ENCODE measurements around the gene OTULINL. TPM values are rescaled to one million over a fixed set of nuclear protein-coding genes. Genes with fewer than 3 reads are reported as not detected.

Gene OTULINL
- polyA plus RNA-seq, 3 donors, result 56.8 to 107 (median 92.9) TPM

GRCh38 chr5:14599476-14600127, 18.0 kb downstream of the OTULINL start:
- intact Hi-C loops (cut with micrococcal nuclease), result loop anchor here in 1 of 2 donors (5.0 to 10.0 kb wide), 3 partner anchors 72 to 265 kb away; no protein-coding TSS in a partner anchor
- H3K9me3 ChIP-seq (replicated peaks in 1 of 2; ENCODE audit: control insufficient read depth in 1 of 2, insufficient read depth in 1 of 2, low read length in 2 of 2), result no peaks in the 10 kb centered on the region
- peak in 1 of 3 donors; percentile 24 for DNase-seq
- H3K4me3 ChIP-seq (replicated peaks in 1 of 3; ENCODE audit: low read depth in 2 of 3, low read length in 3 of 3), result no peak overlapping the region
- no CpG with 5 or more reads among the region's 1 CpG for WGBS (ENCODE audit: insufficient coverage)
- H4K20me1 ChIP-seq (ENCODE audit: insufficient read depth, low read length), result peaks cover 99% of the 10 kb centered on the region
- H3K4me1 Mint-ChIP-seq, result peaks cover 56% of the 10 kb centered on the region
- peaks cover 100% of the 10 kb centered on the region for H3K79me2 ChIP-seq (ENCODE audit: insufficient read depth, low read length)
- H3K36me3 ChIP-seq (replicated peaks in 1 of 2; ENCODE audit: control insufficient read depth in 1 of 2, insufficient read depth in 2 of 2, low read length in 2 of 2), result peaks cover 35 to 55% of the 10 kb centered on the region in 2 donors
- H3K27me3 ChIP-seq (ENCODE audit: control insufficient read depth in 2 of 2, insufficient read depth in 2 of 2, low read length in 2 of 2), result no peaks in the 10 kb centered on the region
- peak overlapping the region in 1 of 2 donors; percentile 55 for H3K4me3 Mint-ChIP-seq
- H3K27ac Mint-ChIP-seq, result peak overlapping the region in 6 of 7 donors; percentile 11 to 78 (median 50)
- H3K4me2 ChIP-seq (replicated peaks; ENCODE audit: extremely low read depth, low read length, poor library complexity, severe bottlenecking), result no peak overlapping the region
- H3K36me3 Mint-ChIP-seq, result peaks cover 45 to 58% of the 10 kb centered on the region in 2 donors
- H3K4me1 ChIP-seq (ENCODE audit: control insufficient read depth in 1 of 2, insufficient read depth in 2 of 2, low read length in 2 of 2), result peaks cover 54 to 68% of the 10 kb centered on the region in 2 donors
- H3K27me3 Mint-ChIP-seq (ENCODE audit: low read depth in 3 of 3), result peaks cover 0 to 2% (median 1%) of the 10 kb centered on the region in 3 donors
- no peak overlapping the region for H3K9ac ChIP-seq (ENCODE audit: insufficient read depth, low read length, poor library complexity, severe bottlenecking)
- H2AFZ ChIP-seq (ENCODE audit: insufficient read depth, low read depth, low read length, poor library complexity, severe bottlenecking), result no peak overlapping the region
- peak overlapping the region in 1 of 2 donors; percentile 40 for H3K27ac ChIP-seq (ENCODE audit: low read depth in 1 of 2, low read length in 2 of 2)
- peaks cover 0 to 2% (median 0%) of the 10 kb centered on the region in 7 donors for H3K9me3 Mint-ChIP-seq
- TF ChIP-seq CTCF (IDR thresholded peaks at IDR 0.05), result no peak

DNA sequence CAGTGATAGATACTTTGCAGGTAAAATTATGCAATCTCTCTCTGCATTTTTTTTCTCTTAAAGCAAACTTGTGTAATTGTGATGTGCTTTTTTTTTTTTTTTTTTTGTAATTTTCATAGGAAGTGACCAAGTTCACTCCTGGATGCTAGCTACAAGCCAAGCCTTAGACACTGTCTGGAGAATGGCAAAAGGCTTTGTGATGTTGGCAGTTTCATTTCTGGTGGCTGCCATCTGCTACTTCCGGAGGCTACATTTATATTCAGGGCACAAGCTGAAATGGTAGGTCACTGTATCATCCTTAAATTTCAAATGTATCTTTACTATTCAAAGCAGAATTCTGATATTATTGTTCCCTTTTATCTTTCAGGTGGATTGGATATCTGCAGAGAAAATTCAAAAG, 19.3 kb downstream of the OTULINL start:
- H3K27ac ChIP-seq (ENCODE audit: low read depth in 1 of 2, low read length in 2 of 2), result peak overlapping the region in 1 of 2 donors; percentile 64
- peaks cover 55 to 69% of the 10 kb centered on the region in 2 donors for H3K36me3 Mint-ChIP-seq
- no peak for DNase-seq
- peaks cover 0 to 2% (median 0%) of the 10 kb centered on the region in 7 donors for H3K9me3 Mint-ChIP-seq
- peaks cover 99% of the 10 kb centered on the region for H3K79me2 ChIP-seq (ENCODE audit: insufficient read depth, low read length)
- H3K4me2 ChIP-seq (replicated peaks; ENCODE audit: extremely low read depth, low read length, poor library complexity, severe bottlenecking), result no peak overlapping the region
- no peak overlapping the region for H3K4me3 ChIP-seq (replicated peaks in 1 of 3; ENCODE audit: low read depth in 2 of 3, low read length in 3 of 3)
- no peak overlapping the region for H3K27ac Mint-ChIP-seq
- H3K36me3 ChIP-seq (replicated peaks in 1 of 2; ENCODE audit: control insufficient read depth in 1 of 2, insufficient read depth in 2 of 2, low read length in 2 of 2), result peaks cover 42 to 67% of the 10 kb centered on the region in 2 donors
- peaks cover 0 to 2% (median 0%) of the 10 kb centered on the region in 3 donors for H3K27me3 Mint-ChIP-seq (ENCODE audit: low read depth in 3 of 3)
- no CpG with 5 or more reads among the region's 1 CpG for WGBS (ENCODE audit: insufficient coverage)
- no peak overlapping the region for H3K4me3 Mint-ChIP-seq
- no peaks in the 10 kb centered on the region for H3K27me3 ChIP-seq (ENCODE audit: control insufficient read depth in 2 of 2, insufficient read depth in 2 of 2, low read length in 2 of 2)
- no peak overlapping the region for H3K9ac ChIP-seq (ENCODE audit: insufficient read depth, low read length, poor library complexity, severe bottlenecking)
- intact Hi-C loops (cut with micrococcal nuclease), result no loop called here
- H3K4me1 ChIP-seq (ENCODE audit: control insufficient read depth in 1 of 2, insufficient read depth in 2 of 2, low read length in 2 of 2), result peaks cover 41 to 57% of the 10 kb centered on the region in 2 donors
- TF ChIP-seq CTCF (IDR thresholded peaks at IDR 0.05), result no peak
- H3K4me1 Mint-ChIP-seq, result peaks cover 47% of the 10 kb centered on the region
- H3K9me3 ChIP-seq (replicated peaks in 1 of 2; ENCODE audit: control insufficient read depth in 1 of 2, insufficient read depth in 1 of 2, low read length in 2 of 2), result no peaks in the 10 kb centered on the region
- H4K20me1 ChIP-seq (ENCODE audit: insufficient read depth, low read length), result peaks cover 99% of the 10 kb centered on the region
- no peak overlapping the region for H2AFZ ChIP-seq (ENCODE audit: insufficient read depth, low read depth, low read length, poor library complexity, severe bottlenecking)

All from CD14-positive monocyte (primary cell).